Left ventricle myocardium inferior (tissue), 1 donor: Measurements from ENCODE around the gene AKTIP. TPM values are rescaled to one million over a fixed set of nuclear protein-coding genes. Genes with fewer than 3 reads are reported as not detected.

Experiments
- DNase-seq: peaks from one replicate; pipeline ENCODE4 v3.0.0-alpha.2; 2020
- H3K27ac ChIP-seq: fragments of 200-600 bp; replicated peaks from 2 replicates; pipeline ENCODE4 v1.8.0; 2021
- H3K27me3 ChIP-seq: fragments of 200-600 bp; 2 replicates; pipeline ENCODE4 v1.8.0; 2021; ENCODE audit warnings: low read depth
- H3K36me3 ChIP-seq: fragments of 200-600 bp; 2 replicates; pipeline ENCODE4 v1.8.0; 2021
- H3K4me1 ChIP-seq: fragments of 200-600 bp; 2 replicates; pipeline ENCODE4 v1.8.0; 2021
- H3K4me3 ChIP-seq: fragments of 200-600 bp; 2 replicates; pipeline ENCODE4 v1.8.0; 2021; ENCODE audit warnings: mild to moderate bottlenecking, moderate library complexity
- H3K9me3 ChIP-seq: fragments of 200-600 bp; replicated peaks from 2 replicates; pipeline ENCODE4 v1.8.0; 2021
- intact Hi-C: fragments of 100-400 bp; cut with micrococcal nuclease; formaldehyde crosslinking; loops from one replicate; pipeline ENCODE4 v1.11.0; 2022
- total RNA-seq: library from RNA; stranded (reverse); fragmentation: NEBNext Ultra II Directional; extraction: Animal tissue kit (Norgen Biotek cat#: 25700); gene quantifications from one replicate; pipeline ENCODE4 v1.2.1, GENCODE V29; 2021
- TF ChIP-seq, protein P1 (sequence below): fragments of 200-600 bp; IDR thresholded peaks from 2 replicates; pipeline ENCODE4 v1.8.0; 2021; ENCODE audit warnings: antibody characterized with exemption, mild to moderate bottlenecking, borderline replicate concordance
- donor health status: DM: no; HTN: yes; CAD: no; lungs with severe emphysema.

Gene AKTIP
- total RNA-seq, 1 donor from 2014 or later = 95.0 TPM

DNA sequence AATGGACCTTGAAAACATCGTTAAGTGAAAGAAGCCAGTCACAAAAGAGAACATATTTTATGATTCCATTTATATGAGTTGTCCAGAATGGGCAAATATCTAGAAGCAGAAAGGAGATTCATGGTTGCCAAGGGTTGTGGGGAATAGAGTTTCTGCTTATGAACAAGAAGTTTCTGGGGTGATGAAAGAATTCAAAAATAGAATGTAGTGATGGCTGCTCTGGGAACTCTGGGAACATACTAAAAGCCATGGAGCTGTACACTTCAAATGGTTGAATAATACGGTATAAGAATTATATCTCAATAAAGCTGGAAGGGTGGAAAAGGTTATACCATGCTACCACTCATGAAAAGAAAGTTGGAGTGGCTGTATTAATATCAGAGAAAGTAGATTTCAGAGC lies 18.5 kb downstream of the AKTIP start:
- intact Hi-C loops = no loop called here
- no peak overlapping the region for H3K4me3 ChIP-seq
- peaks cover 88% of the 10 kb centered on the region for H3K36me3 ChIP-seq
- peaks cover 16% of the 10 kb centered on the region for H3K4me1 ChIP-seq
- DNase-seq = no peak
- H3K9me3 ChIP-seq = peaks cover 8% of the 10 kb centered on the region
- TF ChIP-seq, protein P1, sequence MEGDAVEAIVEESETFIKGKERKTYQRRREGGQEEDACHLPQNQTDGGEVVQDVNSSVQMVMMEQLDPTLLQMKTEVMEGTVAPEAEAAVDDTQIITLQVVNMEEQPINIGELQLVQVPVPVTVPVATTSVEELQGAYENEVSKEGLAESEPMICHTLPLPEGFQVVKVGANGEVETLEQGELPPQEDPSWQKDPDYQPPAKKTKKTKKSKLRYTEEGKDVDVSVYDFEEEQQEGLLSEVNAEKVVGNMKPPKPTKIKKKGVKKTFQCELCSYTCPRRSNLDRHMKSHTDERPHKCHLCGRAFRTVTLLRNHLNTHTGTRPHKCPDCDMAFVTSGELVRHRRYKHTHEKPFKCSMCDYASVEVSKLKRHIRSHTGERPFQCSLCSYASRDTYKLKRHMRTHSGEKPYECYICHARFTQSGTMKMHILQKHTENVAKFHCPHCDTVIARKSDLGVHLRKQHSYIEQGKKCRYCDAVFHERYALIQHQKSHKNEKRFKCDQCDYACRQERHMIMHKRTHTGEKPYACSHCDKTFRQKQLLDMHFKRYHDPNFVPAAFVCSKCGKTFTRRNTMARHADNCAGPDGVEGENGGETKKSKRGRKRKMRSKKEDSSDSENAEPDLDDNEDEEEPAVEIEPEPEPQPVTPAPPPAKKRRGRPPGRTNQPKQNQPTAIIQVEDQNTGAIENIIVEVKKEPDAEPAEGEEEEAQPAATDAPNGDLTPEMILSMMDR = no peak
- peak overlapping the region; percentile 37 for H3K27ac ChIP-seq
- no peaks in the 10 kb centered on the region for H3K27me3 ChIP-seq

DNA sequence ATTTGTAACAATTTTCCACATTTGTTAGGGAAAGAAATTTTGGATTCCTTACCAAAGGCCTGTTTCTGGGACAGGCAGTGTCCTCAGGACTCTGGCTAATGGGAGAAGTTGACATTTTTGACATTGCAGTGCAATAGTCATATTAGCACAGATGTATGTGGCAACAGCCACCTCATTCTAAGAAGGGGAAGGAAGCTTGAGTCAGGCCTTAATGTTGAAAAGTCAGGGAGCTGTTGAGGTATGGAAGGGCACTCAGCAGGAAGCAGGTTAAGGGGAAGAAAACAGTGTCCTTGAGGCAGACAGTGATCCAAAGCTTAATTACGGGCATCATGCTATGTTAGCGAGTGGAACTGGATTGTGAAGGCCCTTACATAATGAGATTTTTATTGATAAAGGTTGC lies 20.9 kb downstream of the AKTIP start:
- Histone ChIP-seq H3K4me1 (peaks cover 9% of the 10 kb centered on the region), H3K4me3 (no peak overlapping the region), H3K27ac (no peak overlapping the region), H3K27me3 (no peaks in the 10 kb centered on the region), H3K36me3 (peaks cover 96% of the 10 kb centered on the region), H3K9me3 (peaks cover 8% of the 10 kb centered on the region)
- intact Hi-C loops = no loop called here
- DNase-seq = no peak
- TF ChIP-seq, protein P1 = no peak

DNA sequence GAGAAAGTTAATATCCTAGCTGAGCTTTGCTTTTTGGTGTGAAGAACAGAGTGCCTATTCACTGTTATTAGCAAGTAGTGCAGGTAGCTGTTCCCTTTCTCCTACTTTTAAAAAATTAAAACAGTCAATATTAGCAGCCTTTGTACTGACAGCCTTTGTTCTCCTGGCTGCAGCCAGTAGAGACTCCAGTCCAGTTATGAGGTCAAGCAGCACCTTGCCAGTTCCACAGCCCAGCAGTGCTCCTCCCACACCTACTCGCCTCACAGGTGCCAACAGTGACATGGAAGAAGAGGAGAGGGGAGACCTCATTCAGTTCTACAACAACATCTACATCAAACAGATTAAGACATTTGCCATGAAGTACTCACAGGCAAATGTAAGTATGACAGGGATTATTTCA lies 22.6 kb downstream of the AKTIP start:
- intact Hi-C loops = no loop called here
- H3K27ac ChIP-seq = no peak overlapping the region

DNA sequence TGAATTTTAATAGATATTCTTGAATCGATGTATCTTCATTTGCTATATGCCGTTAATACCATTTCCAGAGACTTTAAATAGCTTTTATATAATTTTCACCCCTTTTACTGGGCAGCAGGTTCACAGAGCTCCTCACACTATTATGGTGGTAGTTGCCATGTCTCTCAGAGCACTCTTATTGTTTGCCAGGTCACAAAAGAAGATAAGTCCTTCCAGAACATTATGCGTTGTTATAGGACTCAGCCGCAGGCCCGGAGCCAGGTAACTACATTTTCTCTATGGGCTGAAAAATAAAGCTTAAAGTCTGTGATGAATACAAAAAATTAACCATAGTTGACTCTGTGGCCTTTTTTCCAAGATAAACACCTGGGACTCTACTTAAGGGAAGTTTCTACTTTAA lies 24.0 kb downstream of the AKTIP start:
- Histone ChIP-seq H3K36me3 (peaks cover 88% of the 10 kb centered on the region), H3K4me3 (no peak overlapping the region), H3K27me3 (no peaks in the 10 kb centered on the region), H3K9me3 (no peaks in the 10 kb centered on the region), H3K4me1 (peaks cover 1% of the 10 kb centered on the region), H3K27ac (no peak overlapping the region)
- TF ChIP-seq, protein P1 = no peak
- intact Hi-C loops = no loop called here
- DNase-seq = no peak

More for the DNA sequence above, 22.6 kb downstream of the AKTIP start:
- Histone ChIP-seq H3K36me3 (peaks cover 91% of the 10 kb centered on the region), H3K4me1 (peaks cover 9% of the 10 kb centered on the region), H3K9me3 (no peaks in the 10 kb centered on the region), H3K27me3 (no peaks in the 10 kb centered on the region), H3K4me3 (no peak overlapping the region)
- DNase-seq = no peak
- TF ChIP-seq, protein P1 = no peak

DNA sequence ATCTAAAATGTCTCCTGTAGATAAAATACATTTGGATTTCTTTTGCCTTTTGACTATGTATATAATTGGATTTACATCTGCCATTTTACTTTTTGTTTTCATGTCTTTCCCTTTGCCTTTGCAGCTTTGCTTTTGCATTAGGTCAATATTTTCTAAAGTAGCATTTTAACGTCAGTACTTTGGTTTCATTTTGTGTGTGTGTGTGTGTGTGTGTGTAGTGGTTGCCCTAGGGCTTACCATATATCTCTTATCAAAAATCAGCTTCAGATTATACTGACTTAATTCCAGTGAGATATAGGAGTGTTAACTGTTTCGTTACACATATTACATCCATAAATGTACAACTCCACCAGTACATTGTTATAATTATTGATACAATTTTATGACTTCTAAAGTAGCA lies 26.1 kb downstream of the AKTIP start:
- H3K4me1 ChIP-seq = no peaks in the 10 kb centered on the region

More for the DNA sequence above, 26.1 kb downstream of the AKTIP start:
- intact Hi-C loops = no loop called here
- TF ChIP-seq, protein P1 = no peak
- DNase-seq = no peak
- H3K9me3 ChIP-seq = no peaks in the 10 kb centered on the region
- H3K4me3 ChIP-seq = no peak overlapping the region
- H3K27me3 ChIP-seq = no peaks in the 10 kb centered on the region
- no peak overlapping the region for H3K27ac ChIP-seq
- peaks cover 89% of the 10 kb centered on the region for H3K36me3 ChIP-seq
